Cardiac fibroblast (primary cell): Measurements from ENCODE around the gene CLEC14A.

Experiments used
- DNase-seq, 2 donors: peaks; one replicate each; pipeline versions ENCODE4 v3.0.0 to v3.0.0-alpha.2; 2010; ENCODE audit warnings: low read depth in 2 of 2
- H3K4me3 ChIP-seq, 2 donors: replicated peaks in 1 of 2; 1 replicate in 1 of 2; 2 replicates in 1 of 2; pipeline ENCODE4 v1.5.1; 2011; ENCODE audit warnings: low read depth in 2 of 2, low read length in 2 of 2, mild to moderate bottlenecking in 2 of 2, moderate library complexity in 1 of 2
- CTCF ChIP-seq: IDR thresholded peaks from one replicate; pipeline ENCODE4 v1.5.1; 2011; ENCODE audit warnings: low read depth, mild to moderate bottlenecking, low read length, inconsistent platforms

Gene CLEC14A

GRCh38 chr14:38286452-38286851, 30.6 kb upstream of the CLEC14A start:
- no peak for TF ChIP-seq CTCF
- DNase-seq: peak; percentile 23 to 61
- no peak overlapping the region for H3K4me3 ChIP-seq

DNA sequence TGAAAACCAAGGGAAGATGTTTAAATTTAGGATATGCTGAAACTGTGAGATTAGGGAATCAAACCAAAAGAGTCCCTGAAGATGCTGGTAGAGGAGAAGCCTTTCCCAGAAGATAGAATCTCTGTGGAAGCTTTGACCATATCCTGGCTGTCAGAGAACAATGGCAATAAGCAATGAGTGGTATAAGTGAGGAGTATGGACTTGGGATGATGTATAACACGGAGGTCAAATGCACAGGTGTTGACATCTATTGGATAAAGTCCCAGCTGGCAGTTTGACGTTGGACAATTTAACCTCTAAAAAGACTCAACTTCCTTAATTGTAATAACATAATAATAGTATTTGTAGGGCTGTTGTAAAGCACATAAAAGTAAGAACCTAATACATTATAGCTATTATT, 30.1 kb upstream of the CLEC14A start:
- TF ChIP-seq CTCF: no peak
- peak; percentile 46 to 73 for DNase-seq
- no peak overlapping the region for H3K4me3 ChIP-seq

DNA sequence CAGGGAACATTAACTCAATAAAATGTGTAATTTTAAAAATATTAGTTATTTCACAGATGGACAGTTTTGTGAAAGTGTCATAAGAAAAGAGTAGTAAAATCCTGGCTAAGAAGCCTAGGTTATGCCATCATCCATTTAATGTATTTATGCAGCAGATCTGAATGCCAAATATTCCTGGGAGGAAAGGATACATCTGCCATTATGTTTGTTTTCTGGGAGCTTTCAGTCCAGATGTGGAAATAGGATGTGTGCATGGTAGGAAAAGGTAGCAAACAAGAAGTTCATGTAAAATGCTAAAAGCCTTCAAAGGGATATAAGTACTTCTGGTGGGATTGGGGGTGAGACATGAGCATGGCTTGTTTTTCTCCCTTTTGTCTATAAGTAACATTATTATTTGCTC, 27.0 kb upstream of the CLEC14A start:
- H3K4me3 ChIP-seq: no peak overlapping the region
- TF ChIP-seq CTCF: no peak
- no peak for DNase-seq

- peak in 1 of 2 donors; percentile 32 for DNase-seq
- TF ChIP-seq CTCF: no peak
- H3K4me3 ChIP-seq: no peak overlapping the region
Measured at GRCh38 chr14:38280081-38280480, 24.2 kb upstream of the CLEC14A start.

DNA sequence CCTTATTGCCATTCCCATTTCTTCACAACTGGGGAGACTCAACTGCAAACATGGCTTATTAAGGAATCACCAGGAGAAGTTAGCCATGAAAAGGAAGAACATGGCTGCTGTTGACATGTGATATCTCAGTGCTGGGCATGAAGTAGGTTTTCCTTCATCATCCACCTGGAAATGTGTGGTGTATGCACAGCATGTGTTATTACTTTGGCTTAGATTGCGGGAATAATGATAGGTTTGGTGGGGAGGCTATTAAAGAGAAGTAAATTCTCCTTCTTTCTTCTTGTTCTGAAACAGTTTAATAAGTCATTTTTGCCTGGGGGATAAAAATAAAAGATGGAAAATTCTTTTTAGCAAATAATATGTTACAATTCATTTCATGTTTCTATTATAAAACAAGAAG, 23.7 kb upstream of the CLEC14A start:
- DNase-seq: no peak
- no peak for TF ChIP-seq CTCF
- H3K4me3 ChIP-seq: no peak overlapping the region

GRCh38 chr14:38278035-38278434, 22.1 kb upstream of the CLEC14A start:
- H3K4me3 ChIP-seq: no peak overlapping the region
- TF ChIP-seq CTCF: no peak
- DNase-seq: peak; percentile 45 to 52

DNA sequence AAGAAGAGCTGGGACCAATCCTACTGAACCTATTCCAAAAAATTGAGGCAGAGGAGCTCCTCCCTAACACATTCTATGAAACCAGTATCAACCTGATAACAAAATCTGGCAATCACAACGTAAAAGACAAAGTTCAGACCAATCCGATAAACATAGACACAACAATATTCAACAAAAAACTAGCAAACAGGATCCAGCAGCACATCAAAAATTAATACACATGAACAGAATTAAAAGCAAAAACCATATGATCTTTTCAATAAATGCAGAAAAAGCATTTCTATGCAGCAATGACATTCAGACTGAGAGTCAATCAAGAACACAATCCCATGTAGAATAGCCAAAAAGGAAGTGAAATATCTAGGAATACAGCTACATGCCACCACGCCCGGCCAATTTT, 7.0 kb upstream of the CLEC14A start:
- H3K4me3 ChIP-seq: no peak overlapping the region
- DNase-seq: no peak
- TF ChIP-seq CTCF: no peak
